ENCODE measurements around the gene NPC1.
"Not testable (repeated sequence)": the region's sequence is repeated elsewhere in the genome, so short reads cannot be mapped to it uniquely, and the experiment has no call there.

The NPC1 gene

GRCh38 chr18:23608211-23608610, 21.9 kb upstream of the NPC1 start:
- no peak for DNase-seq

GRCh38 chr18:23605941-23606340, 19.6 kb upstream of the NPC1 start:
- no peak for DNase-seq

GRCh38 chr18:23599809-23600208, 13.5 kb upstream of the NPC1 start:
- DNase-seq = no peak

GRCh38 chr18:23596183-23596582, 9.9 kb upstream of the NPC1 start:
- DNase-seq = peak; percentile 83 to 88 (median 87)

GRCh38 chr18:23595591-23595990, 9.3 kb upstream of the NPC1 start:
- DNase-seq = no peak

- DNase-seq = peak; percentile 85 to 98 (median 95)
These were observed 7.4 kb upstream of the NPC1 start for GRCh38 chr18:23593720-23594119.

GRCh38 chr18:23592911-23593310, 6.6 kb upstream of the NPC1 start:
- DNase-seq = no peak

- DNase-seq = no peak
These were observed 4.7 kb upstream of the NPC1 start for GRCh38 chr18:23591011-23591410.

- no peak for DNase-seq
These were observed 2.7 kb upstream of the NPC1 start for GRCh38 chr18:23588836-23589560.

- peak in 2 of 3 donors; percentile 25 to 36 for DNase-seq
These were observed 925 bp upstream of the NPC1 start for GRCh38 chr18:23587220-23587642.

- DNase-seq = no peak
These were observed 433 bp downstream of the NPC1 start for GRCh38 chr18:23585897-23586248.

- DNase-seq = peak; percentile 68 to 83 (median 70)
These were observed 1.1 kb downstream of the NPC1 start for GRCh38 chr18:23585007-23585871.

GRCh38 chr18:23584019-23584983, 2.0 kb downstream of the NPC1 start:
- peak; percentile 42 to 55 (median 50) for DNase-seq

GRCh38 chr18:23583071-23583865, 3.0 kb downstream of the NPC1 start:
- DNase-seq = no peak

GRCh38 chr18:23580677-23581367, 5.5 kb downstream of the NPC1 start:
- no peak for DNase-seq

GRCh38 chr18:23578891-23579653, 7.2 kb downstream of the NPC1 start:
- peak; percentile 63 to 94 (median 90) for DNase-seq

GRCh38 chr18:23578067-23578701, 8.1 kb downstream of the NPC1 start:
- no peak for DNase-seq

- not testable (repeated sequence) for DNase-seq
These were observed 8.8 kb downstream of the NPC1 start for GRCh38 chr18:23577521-23577920.

GRCh38 chr18:23575309-23575651, 11.0 kb downstream of the NPC1 start:
- DNase-seq = no peak

- no peak for DNase-seq
These were observed 11.5 kb downstream of the NPC1 start for GRCh38 chr18:23574611-23575308.

Data from suppressor macrophage treated with lipopolysaccharide for 1 hour (primary cell).